Kidney glomerular epithelial cell (primary cell): ENCODE results near the gene SLC22A5.
"Not testable (repeated sequence)": the region's sequence is repeated elsewhere in the genome, so short reads cannot be mapped to it uniquely, and the experiment has no call there.

Experiments
- DNase-seq: peaks from one replicate; lab custom pipeline; 2025; lab: John Stamatoyannopoulos, UW

The SLC22A5 gene

GRCh38 chr5:132428147-132428482, 58.6 kb downstream of the SLC22A5 start:
- DNase-seq, result no peak

- DNase-seq, result peak; percentile 79
Observed at GRCh38 chr5:132428484-132429462, 59.3 kb downstream of the SLC22A5 start.

- no peak for DNase-seq
Observed at GRCh38 chr5:132429463-132430440, 60.2 kb downstream of the SLC22A5 start.

GRCh38 chr5:132430746-132431145, 61.2 kb downstream of the SLC22A5 start:
- DNase-seq, result no peak

- no peak for DNase-seq
Observed at GRCh38 chr5:132431632-132432031, 62.1 kb downstream of the SLC22A5 start.

GRCh38 chr5:132433141-132433540, 63.6 kb downstream of the SLC22A5 start:
- no peak for DNase-seq

- no peak for DNase-seq
Observed at GRCh38 chr5:132434416-132435286, 65.1 kb downstream of the SLC22A5 start.

GRCh38 chr5:132435447-132435846, 65.9 kb downstream of the SLC22A5 start:
- no peak for DNase-seq

GRCh38 chr5:132435886-132436285, 66.4 kb downstream of the SLC22A5 start:
- no peak for DNase-seq

GRCh38 chr5:132436936-132437335, 67.4 kb downstream of the SLC22A5 start:
- no peak for DNase-seq

GRCh38 chr5:132437604-132438266, 68.2 kb downstream of the SLC22A5 start:
- DNase-seq, result peak; percentile 90

GRCh38 chr5:132438267-132438645, 68.7 kb downstream of the SLC22A5 start:
- not testable (repeated sequence) for DNase-seq

GRCh38 chr5:132438917-132439316, 69.4 kb downstream of the SLC22A5 start:
- no peak for DNase-seq

- DNase-seq, result peak; percentile 62
Observed at GRCh38 chr5:132439521-132440089, 70.1 kb downstream of the SLC22A5 start.

GRCh38 chr5:132444061-132444460, 74.6 kb downstream of the SLC22A5 start:
- DNase-seq, result no peak
